Left forelimb (tissue), 1 donor: ENCODE data around the gene SRXN1.

Experiments
- DNase-seq: peaks from one replicate; pipeline ENCODE4 v3.0.0-alpha.2; 2018; ENCODE audit warnings: low spot score

SRXN1 gene

DNA sequence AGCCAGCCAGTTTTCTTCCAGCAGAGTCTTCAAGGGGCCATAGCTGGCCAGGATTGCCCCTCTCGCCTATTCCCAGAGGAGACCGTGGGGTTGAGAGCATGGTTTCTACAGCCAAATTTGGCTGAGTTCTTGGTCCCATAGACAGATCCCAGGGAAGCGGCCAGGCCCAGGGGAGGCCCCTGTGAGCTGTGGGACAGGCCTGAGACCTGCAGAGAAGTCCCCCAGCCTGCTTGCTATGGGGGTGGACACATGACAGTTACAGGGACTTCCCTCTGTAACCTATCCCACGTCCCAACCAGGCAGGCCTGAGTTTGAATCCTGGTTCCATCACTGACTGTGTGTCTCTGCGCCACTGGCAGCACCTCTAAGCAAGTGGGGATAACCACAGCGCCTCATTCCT, 45.5 kb downstream of the SRXN1 start:
- no peak for DNase-seq

DNA sequence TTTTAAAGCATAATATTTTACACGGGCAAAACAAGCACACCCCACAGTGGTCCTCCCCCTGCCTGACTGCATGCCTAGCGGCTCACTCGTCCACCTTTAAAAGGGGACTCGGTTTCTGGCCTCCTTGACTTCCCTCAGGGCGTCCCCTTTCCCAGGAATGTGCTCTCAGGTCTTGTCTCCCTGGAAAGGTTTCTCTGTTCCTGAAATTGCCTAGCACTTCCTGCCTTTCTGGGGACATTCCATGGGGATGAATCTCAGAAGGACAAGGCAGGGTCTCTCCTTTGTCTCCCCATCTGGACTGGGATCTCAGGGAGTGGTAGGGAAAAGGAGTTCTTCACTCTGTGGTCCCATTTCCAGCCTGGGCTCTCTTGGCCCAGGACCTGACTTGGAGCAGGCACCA, 47.8 kb downstream of the SRXN1 start:
- no peak for DNase-seq

DNA sequence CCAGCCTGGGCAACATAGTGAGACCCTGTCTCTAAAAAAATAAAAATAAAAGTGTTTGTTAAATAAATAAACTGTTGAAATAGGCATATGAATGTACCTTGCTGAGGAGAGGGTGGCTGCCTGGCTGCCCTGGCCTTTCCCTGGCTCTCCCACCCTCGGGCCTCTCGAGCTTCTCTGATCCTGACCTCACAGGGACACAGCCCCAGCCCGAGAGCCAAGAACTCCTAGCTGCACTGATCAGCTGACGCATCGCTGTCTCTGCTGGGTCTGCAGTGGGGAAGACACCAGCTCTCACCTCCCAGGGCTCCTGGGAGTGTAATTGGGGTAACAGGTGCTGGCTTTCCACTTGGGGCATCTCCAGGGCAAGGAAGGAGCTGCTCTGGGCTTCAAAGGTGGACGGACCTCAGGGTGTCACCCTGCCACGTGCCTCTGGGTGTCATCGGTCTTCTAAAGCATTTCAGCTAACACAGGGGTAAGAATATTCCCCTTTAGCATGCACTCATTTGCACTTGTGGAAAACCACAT, 49.8 kb downstream of the SRXN1 start:
- DNase-seq, result no peak

DNA sequence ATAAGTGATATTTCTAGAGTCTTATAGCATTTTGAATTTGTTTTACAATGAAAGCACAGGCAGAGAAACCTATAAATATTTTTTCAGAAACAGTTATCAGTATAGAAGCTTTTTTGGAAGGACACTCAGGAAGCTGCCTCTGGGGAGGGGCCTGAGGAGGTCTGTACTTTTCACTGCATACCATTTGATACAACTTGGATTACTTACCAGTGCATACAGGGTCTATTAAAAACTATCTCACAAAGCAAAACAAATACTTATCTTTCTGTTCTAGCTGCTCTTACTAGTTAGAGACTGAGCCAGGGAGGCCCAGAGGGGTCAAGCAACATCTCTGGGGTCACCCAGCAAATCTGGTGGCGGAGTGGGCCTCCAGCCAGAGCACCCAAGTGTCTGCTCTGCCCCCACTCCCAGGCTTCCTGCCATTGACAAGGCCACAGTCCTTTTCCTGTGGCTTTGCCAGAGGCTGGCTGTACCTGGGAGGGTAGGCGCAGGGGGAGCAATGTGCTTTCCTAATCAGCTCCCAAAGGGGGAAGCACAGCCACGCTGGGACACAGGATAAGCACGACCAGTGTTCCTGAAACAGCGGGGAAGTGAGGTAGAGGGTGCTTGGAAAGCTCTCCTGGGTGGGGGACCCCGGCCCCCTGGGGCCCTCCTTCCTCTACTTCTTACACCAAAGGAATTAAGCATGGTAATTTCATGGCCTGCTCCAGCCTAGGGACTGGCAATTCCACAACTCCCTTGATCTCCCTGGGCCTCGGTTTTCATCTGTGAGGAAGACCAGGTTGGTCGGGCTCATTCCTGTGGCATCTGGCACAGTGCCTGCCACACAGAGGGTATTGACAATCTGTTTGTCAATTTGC, 50.7 kb downstream of the SRXN1 start:
- no peak for DNase-seq

DNA sequence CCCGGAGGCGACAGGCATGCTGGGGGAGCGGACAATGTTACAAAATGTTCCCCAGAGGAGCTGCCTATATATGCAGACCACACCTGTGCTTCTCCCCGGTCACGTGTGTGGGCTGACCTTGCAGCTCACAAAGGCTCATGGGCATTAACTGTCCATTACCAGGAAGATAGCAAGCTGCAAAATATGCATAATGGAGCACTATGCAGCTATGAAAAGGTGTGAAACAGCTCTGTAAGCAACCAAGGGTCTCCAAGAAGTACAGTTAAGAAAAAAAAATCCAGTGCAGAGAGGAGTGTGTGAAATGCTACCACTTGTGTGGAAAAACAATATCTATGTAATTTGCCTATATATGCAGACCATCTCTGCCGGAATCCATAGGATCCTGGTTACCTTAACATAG, 52.3 kb downstream of the SRXN1 start:
- DNase-seq, result no peak

DNA sequence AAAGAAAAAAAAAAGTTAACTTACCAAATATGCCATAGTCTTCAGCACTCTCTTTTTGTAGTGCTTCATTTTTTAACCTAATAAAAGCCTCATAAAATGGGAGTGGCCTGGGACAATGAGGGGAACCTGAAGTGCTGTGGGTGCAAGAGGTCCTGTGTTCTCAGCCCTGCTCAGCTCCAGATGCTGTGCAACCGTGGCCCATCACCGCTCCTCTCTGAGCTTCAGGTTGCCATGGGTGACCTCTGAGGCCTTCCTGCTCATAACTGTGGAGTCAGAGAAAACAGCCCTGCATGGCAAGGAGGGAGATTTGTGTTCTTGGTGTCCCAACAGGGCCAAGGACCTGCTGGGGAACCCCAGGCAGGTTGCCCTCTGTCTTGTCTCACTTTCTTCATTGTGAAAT, 52.9 kb downstream of the SRXN1 start:
- no peak for DNase-seq

DNA sequence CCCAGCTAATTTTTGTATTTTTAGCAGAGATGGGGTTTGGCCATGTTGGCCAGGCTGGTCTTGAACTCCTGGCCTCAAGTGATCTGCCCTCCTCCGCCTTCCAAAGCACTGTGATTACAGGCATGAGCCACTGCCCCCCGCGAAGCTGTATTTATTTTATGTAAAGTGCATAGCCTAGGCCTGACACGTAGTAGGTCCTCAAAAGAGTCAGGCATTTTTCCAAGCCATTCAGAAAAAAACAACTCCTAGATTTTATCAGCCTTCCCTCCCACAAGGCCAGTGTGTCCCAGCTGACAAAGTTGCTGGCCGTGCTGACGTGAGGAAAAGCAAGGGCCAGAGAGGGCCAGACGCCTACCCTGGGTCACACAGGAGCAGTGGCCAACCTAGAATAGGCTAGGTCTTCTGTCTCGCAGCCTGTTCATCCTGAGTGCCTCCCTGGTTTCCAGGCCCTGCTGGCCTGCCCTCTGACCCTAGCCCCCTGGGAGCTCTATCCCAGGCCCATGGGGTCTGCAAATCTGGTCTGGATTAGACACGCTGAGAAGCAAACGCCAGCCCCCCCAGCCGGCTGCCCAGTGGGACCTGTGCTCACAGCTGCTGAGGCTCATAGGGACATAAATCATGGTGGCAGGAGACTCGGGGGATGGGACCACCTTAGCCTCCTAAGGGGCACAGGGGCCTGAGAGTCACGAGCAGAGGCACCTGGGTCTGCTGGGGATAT, 54.7 kb downstream of the SRXN1 start:
- DNase-seq, result no peak

DNA sequence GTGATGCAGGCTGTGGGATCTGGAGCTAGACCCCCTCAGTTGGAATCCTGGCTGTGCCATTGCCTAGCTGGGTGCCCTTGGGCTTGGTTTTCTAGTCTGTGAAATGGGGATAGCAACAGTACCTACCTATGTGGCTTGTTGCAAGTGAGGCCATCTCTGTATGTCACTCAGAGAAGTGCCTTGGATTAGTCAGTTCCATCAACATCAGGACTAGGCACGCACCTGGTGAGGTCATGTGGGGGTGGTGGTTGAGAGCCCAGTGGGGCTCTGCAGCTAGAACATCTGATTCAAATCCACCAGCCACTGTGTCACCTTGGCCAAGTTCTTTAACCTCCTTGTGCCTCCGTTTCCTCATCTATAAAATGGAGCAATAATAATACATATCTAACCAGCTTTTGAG, 55.4 kb downstream of the SRXN1 start:
- DNase-seq, result no peak
